DND-41 (cell line): ENCODE results near the gene NPNT.

ENCODE experiments used
- ATAC-seq: fragments of 200-7000 bp; cut with Tn5 transposase; 3 replicates; pipeline ENCODE4 v1.9.1; 2021; ENCODE audit warnings: low read depth; ENCODE audit not compliant: insufficient read depth
- DNase-seq: peaks from one replicate; pipeline ENCODE4 v3.0.0-alpha.2; 2020
- H2AFZ ChIP-seq: 2 replicates; pipeline ENCODE4 v1.6.0; 2012; ENCODE audit warnings: low read depth, low read length
- H3K27ac ChIP-seq: 2 replicates; pipeline ENCODE4 v1.5.1; 2012; ENCODE audit warnings: low read length, inconsistent platforms
- H3K27me3 ChIP-seq: fragments of 200-600 bp; sonication (generic); 2 replicates; pipeline ENCODE4 v1.6.0; 2012; ENCODE audit warnings: low read length, mild to moderate bottlenecking, inconsistent platforms; ENCODE audit not compliant: insufficient read depth, poor library complexity
- H3K36me3 ChIP-seq: 2 replicates; pipeline ENCODE4 v1.5.1; 2012; ENCODE audit warnings: low read length, inconsistent platforms; ENCODE audit not compliant: insufficient read depth
- H3K4me1 ChIP-seq: 2 replicates; pipeline ENCODE4 v1.5.1; 2012; ENCODE audit warnings: mild to moderate bottlenecking, low read length; ENCODE audit not compliant: insufficient read depth
- H3K4me2 ChIP-seq: 2 replicates; pipeline ENCODE4 v1.6.0; 2012; ENCODE audit warnings: mild to moderate bottlenecking, moderate library complexity, low read length, inconsistent platforms; ENCODE audit not compliant: insufficient read depth
- H3K4me3 ChIP-seq, 2 experiments: fragments of 200-600 bp in 1 of 2; shearing (Covaris generic) in 1 of 2; 2 replicates each; pipeline ENCODE4 v1.5.1; 2012 to 2016; ENCODE audit warnings: inconsistent platforms in 2 of 2, low read length in 2 of 2, mild to moderate bottlenecking in 2 of 2, low read depth in 1 of 2, moderate library complexity in 1 of 2
- H3K79me2 ChIP-seq: 2 replicates; pipeline ENCODE4 v1.6.0; 2012; ENCODE audit warnings: low read length, inconsistent platforms; ENCODE audit not compliant: insufficient read depth
- H3K9ac ChIP-seq: 2 replicates; pipeline ENCODE4 v1.6.0; 2012; ENCODE audit warnings: low read depth, mild to moderate bottlenecking, inconsistent platforms, low read length, moderate library complexity
- H3K9me3 ChIP-seq: 2 replicates; pipeline ENCODE4 v1.5.1; 2012; ENCODE audit warnings: low read length, moderate library complexity, mild to moderate bottlenecking, inconsistent platforms; ENCODE audit not compliant: insufficient read depth, severe bottlenecking
- H4K20me1 ChIP-seq: 2 replicates; pipeline ENCODE4 v1.6.0; 2012; ENCODE audit warnings: low read length; ENCODE audit not compliant: insufficient read depth
- CTCF ChIP-seq: IDR thresholded peaks from 2 replicates; pipeline ENCODE4 v1.5.1; 2012; ENCODE audit warnings: borderline replicate concordance, low read length, moderate library complexity, mild to moderate bottlenecking; ENCODE audit not compliant: poor library complexity, severe bottlenecking; ENCODE audit errors: extremely low read depth
- EZH2 ChIP-seq: IDR thresholded peaks from 3 replicates; pipeline ENCODE4 v1.6.1; 2012; ENCODE audit warnings: borderline replicate concordance, low read depth, mild to moderate bottlenecking, moderate library complexity, low read length, inconsistent platforms; ENCODE audit not compliant: severe bottlenecking

Gene NPNT

GRCh38 chr4:105971036-105971435 is 75.8 kb downstream of the NPNT start:
- H3K27ac ChIP-seq = no peak overlapping the region
- no peaks in the 10 kb centered on the region for H3K9me3 ChIP-seq
- H3K4me1 ChIP-seq = no peaks in the 10 kb centered on the region
- ATAC-seq (no peak), DNase-seq (no peak)
- H3K79me2 ChIP-seq = no peaks in the 10 kb centered on the region
- TF ChIP-seq EZH2 (no peak), CTCF (no peak)
- H3K27me3 ChIP-seq = no peaks in the 10 kb centered on the region
- H4K20me1 ChIP-seq = no peaks in the 10 kb centered on the region
- no peak overlapping the region for H3K4me3 ChIP-seq
- no peak overlapping the region for H3K9ac ChIP-seq
- no peak overlapping the region for H3K4me2 ChIP-seq
- H2AFZ ChIP-seq = no peak overlapping the region
- no peaks in the 10 kb centered on the region for H3K36me3 ChIP-seq

- Histone ChIP-seq H3K36me3 (no peaks in the 10 kb centered on the region), H3K27ac (no peak overlapping the region), H3K4me1 (no peaks in the 10 kb centered on the region), H3K4me3 (no peak overlapping the region), H4K20me1 (no peaks in the 10 kb centered on the region), H2AFZ (no peak overlapping the region), H3K79me2 (no peaks in the 10 kb centered on the region), H3K27me3 (no peaks in the 10 kb centered on the region), H3K4me2 (no peak overlapping the region), H3K9me3 (no peaks in the 10 kb centered on the region), H3K9ac (no peak overlapping the region)
- ATAC-seq (no peak), DNase-seq (no peak)
- TF ChIP-seq CTCF (no peak), EZH2 (no peak)
These were observed 77.8 kb downstream of the NPNT start for GRCh38 chr4:105972946-105973621.

GRCh38 chr4:105976915-105977314 is 81.6 kb downstream of the NPNT start:
- TF ChIP-seq EZH2 (no peak), CTCF (no peak)
- H3K4me3 ChIP-seq = no peak overlapping the region
- H3K27me3 ChIP-seq = no peaks in the 10 kb centered on the region
- H3K79me2 ChIP-seq = no peaks in the 10 kb centered on the region
- no peak overlapping the region for H2AFZ ChIP-seq
- DNase-seq (no peak), ATAC-seq (no peak)
- no peaks in the 10 kb centered on the region for H3K9me3 ChIP-seq
- H3K27ac ChIP-seq = no peak overlapping the region
- no peaks in the 10 kb centered on the region for H3K36me3 ChIP-seq
- H3K4me2 ChIP-seq = no peak overlapping the region
- H3K9ac ChIP-seq = no peak overlapping the region
- no peaks in the 10 kb centered on the region for H3K4me1 ChIP-seq
- H4K20me1 ChIP-seq = no peaks in the 10 kb centered on the region
